SU-DHL-6 (cell line): ENCODE data around the gene RPLP2.

Experiments
- H2AFZ ChIP-seq: fragments of 200-600 bp; sonication (generic); 2 replicates; pipeline ENCODE4 v1.6.1; 2014; ENCODE audit warnings: low read depth, mild to moderate bottlenecking, moderate library complexity, mixed read lengths, antibody characterized with exemption, low read length; ENCODE audit not compliant: severe bottlenecking
- H3F3A ChIP-seq: fragments of 200-600 bp; shearing (Covaris generic); 2 replicates; pipeline ENCODE4 v1.6.0; 2016; ENCODE audit warnings: antibody characterized with exemption, mild to moderate bottlenecking; ENCODE audit not compliant: insufficient read depth
- H3K27ac ChIP-seq: fragments of 200-600 bp; sonication (generic); 2 replicates; pipeline ENCODE4 v1.5.1; 2016; ENCODE audit warnings: low read depth, mild to moderate bottlenecking, low read length, moderate library complexity, mixed read lengths
- H3K27me3 ChIP-seq: fragments of 200-600 bp; sonication (generic), shearing (Covaris generic); 2 replicates; pipeline ENCODE4 v1.6.0; 2014; ENCODE audit warnings: mild to moderate bottlenecking, low read length
- H3K36me3 ChIP-seq: fragments of 200-600 bp; sonication (generic); 2 replicates; pipeline ENCODE4 v1.6.1; 2014; ENCODE audit warnings: mild to moderate bottlenecking, low read length, mixed read lengths
- H3K4me2 ChIP-seq: fragments of 300-600, 200-600 bp; shearing (Covaris generic), sonication (generic); 2 replicates; pipeline ENCODE4 v1.6.0; 2014; ENCODE audit warnings: low read length, low read depth, mild to moderate bottlenecking; ENCODE audit not compliant: poor library complexity, severe bottlenecking
- H3K4me3 ChIP-seq: fragments of 200-600 bp; sonication (generic); 2 replicates; pipeline ENCODE4 v1.5.1; 2014; ENCODE audit warnings: antibody characterized with exemption, low read length, mild to moderate bottlenecking, mixed read lengths; ENCODE audit not compliant: insufficient read depth, poor library complexity, severe bottlenecking
- H3K79me2 ChIP-seq: fragments of 200-600 bp; sonication (generic); 2 replicates; pipeline ENCODE4 v1.6.1; 2014; ENCODE audit warnings: mild to moderate bottlenecking, low read length, moderate library complexity; ENCODE audit not compliant: insufficient read depth
- H3K9ac ChIP-seq: fragments of 200-600 bp; sonication (generic); 2 replicates; pipeline ENCODE4 v1.7.0; 2014; ENCODE audit warnings: mild to moderate bottlenecking, low read length
- H3K9me2 ChIP-seq: fragments of 200-600 bp; sonication (generic); replicated peaks from 2 replicates; pipeline ENCODE4 v1.6.1; 2014; ENCODE audit warnings: low read length; ENCODE audit not compliant: insufficient read depth
- H3K9me3 ChIP-seq: fragments of 200-600 bp; sonication (generic); 2 replicates; pipeline ENCODE4 v1.6.1; 2014; ENCODE audit warnings: low read length, mixed read lengths; ENCODE audit not compliant: insufficient read depth
- H4K20me1 ChIP-seq: fragments of 200-600 bp; sonication (generic); 2 replicates; pipeline ENCODE4 v1.6.1; 2014; ENCODE audit warnings: low read depth, mild to moderate bottlenecking, antibody characterized with exemption, low read length, moderate library complexity, mixed read lengths
- CTCF ChIP-seq: fragments of 200-600 bp; sonication (generic); IDR thresholded peaks from one replicate; pipeline ENCODE4 v1.5.1; 2017; ENCODE audit warnings: antibody characterized with exemption, mild to moderate bottlenecking, low read length, moderate library complexity; ENCODE audit not compliant: insufficient read depth, poor library complexity, severe bottlenecking
- EZH2phosphoT487 ChIP-seq: fragments of 200-600 bp; sonication (generic), shearing (Covaris generic); conservative IDR thresholded peaks from 2 replicates; pipeline ENCODE4 v1.6.1; 2018; ENCODE audit warnings: mild to moderate bottlenecking, antibody characterized with exemption, low read length, moderate library complexity, mixed read lengths

The RPLP2 gene

GRCh38 chr11:860234-861104 is 50.7 kb downstream of the RPLP2 start:
- Histone ChIP-seq H3K4me2 (no peak overlapping the region), H3K4me3 (no peak overlapping the region), H3K9me3 (no peaks in the 10 kb centered on the region), H3K9ac (no peak overlapping the region), H2AFZ (no peak overlapping the region), H3K36me3 (no peaks in the 10 kb centered on the region), H3K27ac (no peak overlapping the region), H3K79me2 (no peaks in the 10 kb centered on the region), H3K9me2 (no peaks in the 10 kb centered on the region), H4K20me1 (no peaks in the 10 kb centered on the region), H3K27me3 (no peaks in the 10 kb centered on the region), H3F3A (no peaks in the 10 kb centered on the region)
- TF ChIP-seq EZH2phosphoT487 (no peak), CTCF (no peak)

- Histone ChIP-seq H2AFZ (no peak overlapping the region), H3K4me2 (no peak overlapping the region), H3K9me2 (no peaks in the 10 kb centered on the region), H4K20me1 (no peaks in the 10 kb centered on the region), H3K27ac (no peak overlapping the region), H3K9me3 (no peaks in the 10 kb centered on the region), H3F3A (no peaks in the 10 kb centered on the region), H3K36me3 (no peaks in the 10 kb centered on the region), H3K4me3 (no peak overlapping the region), H3K79me2 (no peaks in the 10 kb centered on the region), H3K9ac (no peak overlapping the region), H3K27me3 (no peaks in the 10 kb centered on the region)
- no peak for TF ChIP-seq CTCF
Observed at GRCh38 chr11:861105-861479, 51.3 kb downstream of the RPLP2 start.

- no peaks in the 10 kb centered on the region for H3K27me3 ChIP-seq
- H3F3A ChIP-seq, result no peaks in the 10 kb centered on the region
- no peaks in the 10 kb centered on the region for H3K9me3 ChIP-seq
- H3K79me2 ChIP-seq, result no peaks in the 10 kb centered on the region
- no peak overlapping the region for H3K9ac ChIP-seq
- no peaks in the 10 kb centered on the region for H3K36me3 ChIP-seq
- no peaks in the 10 kb centered on the region for H3K9me2 ChIP-seq
- no peak for TF ChIP-seq EZH2phosphoT487
- no peak for TF ChIP-seq CTCF
- H3K4me2 ChIP-seq, result no peak overlapping the region
- H3K4me3 ChIP-seq, result no peak overlapping the region
- H2AFZ ChIP-seq, result no peak overlapping the region
- no peak overlapping the region for H3K27ac ChIP-seq
- no peaks in the 10 kb centered on the region for H4K20me1 ChIP-seq
Observed at GRCh38 chr11:862081-862661, 52.4 kb downstream of the RPLP2 start.
